Activated CD4-positive, alpha-beta T cell treated with anti-CD3 and anti-CD28 coated beads, Interleukin-2, amount 50 U/mL, for 1 hour (primary cell): ENCODE results near the gene PDXK.
A peak's percentile ranks its signal among the peaks of the same experiment; 100 is the strongest.
"Not testable (repeated sequence)": the region's sequence is repeated elsewhere in the genome, so short reads cannot be mapped to it uniquely, and the experiment has no call there.

ENCODE experiments used
- DNase-seq: peaks from one replicate; pipeline ENCODE4 v3.0.0-alpha.2; 2020

PDXK gene

GRCh38 chr21:43697758-43698643 is 20.9 kb upstream of the PDXK start:
- no peak for DNase-seq

- not testable (repeated sequence) for DNase-seq
Measured at GRCh38 chr21:43699492-43699777, 19.5 kb upstream of the PDXK start.

GRCh38 chr21:43699933-43700599 is 18.9 kb upstream of the PDXK start:
- no peak for DNase-seq

GRCh38 chr21:43701936-43702784 is 16.8 kb upstream of the PDXK start:
- no peak for DNase-seq

- DNase-seq: no peak
Measured at GRCh38 chr21:43702785-43703034, 16.2 kb upstream of the PDXK start.

- DNase-seq: peak; percentile 25
Measured at GRCh38 chr21:43703035-43703880, 15.7 kb upstream of the PDXK start.

GRCh38 chr21:43707462-43707861 is 11.5 kb upstream of the PDXK start:
- no peak for DNase-seq

GRCh38 chr21:43708745-43709381 is 10.1 kb upstream of the PDXK start:
- no peak for DNase-seq

GRCh38 chr21:43712268-43712942 is 6.5 kb upstream of the PDXK start:
- DNase-seq: no peak

GRCh38 chr21:43713123-43713522 is 5.8 kb upstream of the PDXK start:
- DNase-seq: not testable (repeated sequence)

- DNase-seq: no peak
Measured at GRCh38 chr21:43716376-43717165, 2.4 kb upstream of the PDXK start.

- DNase-seq: no peak
Measured at GRCh38 chr21:43717166-43717853, 1.6 kb upstream of the PDXK start.

- DNase-seq: no peak
Measured at GRCh38 chr21:43717967-43718871, 710 bp upstream of the PDXK start.

- DNase-seq: peak; percentile 29
Measured at GRCh38 chr21:43719748-43720538, 1.0 kb downstream of the PDXK start.

- DNase-seq: no peak
Measured at GRCh38 chr21:43720539-43721166, 1.7 kb downstream of the PDXK start.

- no peak for DNase-seq
Measured at GRCh38 chr21:43721206-43721605, 2.3 kb downstream of the PDXK start.

- no peak for DNase-seq
Measured at GRCh38 chr21:43721939-43722338, 3.0 kb downstream of the PDXK start.

- no peak for DNase-seq
Measured at GRCh38 chr21:43723648-43724047, 4.7 kb downstream of the PDXK start.
